Astrocyte (in vitro differentiated cells and primary cell): ENCODE measurements around the gene PLCG1. TPM values are rescaled to one million over a fixed set of nuclear protein-coding genes. Genes with fewer than 3 reads are reported as not detected.
A peak's percentile ranks its signal among the peaks of the same experiment; 100 is the strongest.

ENCODE experiments used
- DNase-seq: peaks from one replicate; pipeline ENCODE4 v3.0.0-alpha.2; 2010; ENCODE audit warnings: low read depth
- FAIRE-seq: peaks from 2 replicates; lab custom pipeline; 2011; peaks lifted over from hg19 to GRCh38; lab: Jason Lieb, UNC
- H2AFZ ChIP-seq: 2 replicates; pipeline ENCODE4 v1.6.0; 2012; ENCODE audit warnings: low read depth, low read length, inconsistent platforms
- H3K27ac ChIP-seq: 2 replicates; pipeline ENCODE4 v1.5.1; 2011; ENCODE audit warnings: low read depth, low read length, inconsistent platforms
- H3K27me3 ChIP-seq: 2 replicates; pipeline ENCODE4 v1.6.0; 2011; ENCODE audit warnings: low read length, inconsistent platforms; ENCODE audit not compliant: insufficient read depth
- H3K36me3 ChIP-seq: 2 replicates; pipeline ENCODE4 v1.5.1; 2011; ENCODE audit warnings: low read length, inconsistent platforms; ENCODE audit not compliant: insufficient read depth
- H3K4me1 ChIP-seq: 2 replicates; pipeline ENCODE4 v1.5.1; 2011; ENCODE audit warnings: low read length, inconsistent platforms; ENCODE audit not compliant: insufficient read depth
- H3K4me2 ChIP-seq: 2 replicates; pipeline ENCODE4 v1.6.0; 2012; ENCODE audit warnings: low read length, inconsistent platforms
- H3K4me3 ChIP-seq: 2 replicates; pipeline ENCODE4 v1.5.1; 2011; ENCODE audit warnings: low read depth, mild to moderate bottlenecking, low read length, inconsistent platforms; ENCODE audit not compliant: insufficient read depth
- H3K79me2 ChIP-seq: 2 replicates; pipeline ENCODE4 v1.6.0; 2012; ENCODE audit warnings: mild to moderate bottlenecking, low read length, inconsistent platforms; ENCODE audit not compliant: insufficient read depth
- H3K9ac ChIP-seq: 2 replicates; pipeline ENCODE4 v1.6.0; 2012; ENCODE audit warnings: mild to moderate bottlenecking, low read length, inconsistent platforms
- H3K9me3 ChIP-seq: 2 replicates; pipeline ENCODE4 v1.5.1; 2012; ENCODE audit warnings: low read depth, mild to moderate bottlenecking, low read length, inconsistent platforms; ENCODE audit not compliant: insufficient read depth
- H4K20me1 ChIP-seq: 2 replicates; pipeline ENCODE4 v1.6.0; 2012; ENCODE audit warnings: low read length, inconsistent platforms; ENCODE audit not compliant: insufficient read depth
- H3K27ac Mint-ChIP-seq: one replicate; pipeline ENCODE4 v1.8.0; 2021; ENCODE audit warnings: mild to moderate bottlenecking, mixed read lengths; ENCODE audit not compliant: unreplicated experiment
- H3K27me3 Mint-ChIP-seq: one replicate; pipeline ENCODE4 v1.8.0; 2021; ENCODE audit warnings: low read depth, mixed read lengths; ENCODE audit not compliant: unreplicated experiment
- H3K36me3 Mint-ChIP-seq: one replicate; pipeline ENCODE4 v1.8.0; 2021; ENCODE audit warnings: low read depth, mixed read lengths; ENCODE audit not compliant: unreplicated experiment
- H3K4me1 Mint-ChIP-seq: one replicate; pipeline ENCODE4 v1.8.0; 2021; ENCODE audit warnings: low read depth, mixed read lengths; ENCODE audit not compliant: unreplicated experiment
- H3K4me3 Mint-ChIP-seq: one replicate; pipeline ENCODE4 v1.8.0; 2021; ENCODE audit warnings: mild to moderate bottlenecking, moderate library complexity, mixed read lengths; ENCODE audit not compliant: unreplicated experiment
- H3K9me3 Mint-ChIP-seq: one replicate; pipeline ENCODE4 v1.8.0; 2021; ENCODE audit warnings: mild to moderate bottlenecking, mixed read lengths; ENCODE audit not compliant: unreplicated experiment
- EZH2 ChIP-seq: IDR thresholded peaks from 2 replicates; pipeline ENCODE4 v1.6.1; 2012; ENCODE audit warnings: mild to moderate bottlenecking, low read length, inconsistent platforms; ENCODE audit not compliant: insufficient read depth
- total RNA-seq: library from RNA; stranded (reverse); gene quantifications from 2 replicates; pipeline ENCODE4 v1.2.1, GENCODE V29; 2021
- TF ChIP-seq, protein P1 (sequence below): IDR thresholded peaks from 2 replicates; pipeline ENCODE4 v1.5.1; 2011; ENCODE audit warnings: low read depth, mild to moderate bottlenecking, inconsistent platforms, low read length, moderate library complexity; ENCODE audit not compliant: insufficient read depth

The PLCG1 gene
- total RNA-seq, 1 donor from 2014 or later = 129 TPM

- H3K27ac ChIP-seq = no peak overlapping the region
- Mint-ChIP-seq H3K4me1 (peaks cover 23% of the 10 kb centered on the region), H3K36me3 (peaks cover 46% of the 10 kb centered on the region), H3K27ac (no peak overlapping the region), H3K4me3 (no peak overlapping the region), H3K27me3 (no peaks in the 10 kb centered on the region), H3K9me3 (no peaks in the 10 kb centered on the region)
- H3K4me1 ChIP-seq = peaks cover 22% of the 10 kb centered on the region
- no peak for TF ChIP-seq EZH2
- TF ChIP-seq, protein P1, sequence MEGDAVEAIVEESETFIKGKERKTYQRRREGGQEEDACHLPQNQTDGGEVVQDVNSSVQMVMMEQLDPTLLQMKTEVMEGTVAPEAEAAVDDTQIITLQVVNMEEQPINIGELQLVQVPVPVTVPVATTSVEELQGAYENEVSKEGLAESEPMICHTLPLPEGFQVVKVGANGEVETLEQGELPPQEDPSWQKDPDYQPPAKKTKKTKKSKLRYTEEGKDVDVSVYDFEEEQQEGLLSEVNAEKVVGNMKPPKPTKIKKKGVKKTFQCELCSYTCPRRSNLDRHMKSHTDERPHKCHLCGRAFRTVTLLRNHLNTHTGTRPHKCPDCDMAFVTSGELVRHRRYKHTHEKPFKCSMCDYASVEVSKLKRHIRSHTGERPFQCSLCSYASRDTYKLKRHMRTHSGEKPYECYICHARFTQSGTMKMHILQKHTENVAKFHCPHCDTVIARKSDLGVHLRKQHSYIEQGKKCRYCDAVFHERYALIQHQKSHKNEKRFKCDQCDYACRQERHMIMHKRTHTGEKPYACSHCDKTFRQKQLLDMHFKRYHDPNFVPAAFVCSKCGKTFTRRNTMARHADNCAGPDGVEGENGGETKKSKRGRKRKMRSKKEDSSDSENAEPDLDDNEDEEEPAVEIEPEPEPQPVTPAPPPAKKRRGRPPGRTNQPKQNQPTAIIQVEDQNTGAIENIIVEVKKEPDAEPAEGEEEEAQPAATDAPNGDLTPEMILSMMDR = no peak
- no peak overlapping the region for H3K9ac ChIP-seq
- no peak overlapping the region for H3K4me3 ChIP-seq
- no peak for FAIRE-seq
- peaks cover 5% of the 10 kb centered on the region for H3K79me2 ChIP-seq
- no peaks in the 10 kb centered on the region for H3K9me3 ChIP-seq
- peaks cover 53% of the 10 kb centered on the region for H3K36me3 ChIP-seq
- no peak overlapping the region for H3K4me2 ChIP-seq
- H2AFZ ChIP-seq = no peak overlapping the region
- no peak for DNase-seq
- H4K20me1 ChIP-seq = peaks cover 60% of the 10 kb centered on the region
- no peaks in the 10 kb centered on the region for H3K27me3 ChIP-seq
Measured at GRCh38 chr20:41172296-41173140, 35.2 kb downstream of the PLCG1 start.

DNA sequence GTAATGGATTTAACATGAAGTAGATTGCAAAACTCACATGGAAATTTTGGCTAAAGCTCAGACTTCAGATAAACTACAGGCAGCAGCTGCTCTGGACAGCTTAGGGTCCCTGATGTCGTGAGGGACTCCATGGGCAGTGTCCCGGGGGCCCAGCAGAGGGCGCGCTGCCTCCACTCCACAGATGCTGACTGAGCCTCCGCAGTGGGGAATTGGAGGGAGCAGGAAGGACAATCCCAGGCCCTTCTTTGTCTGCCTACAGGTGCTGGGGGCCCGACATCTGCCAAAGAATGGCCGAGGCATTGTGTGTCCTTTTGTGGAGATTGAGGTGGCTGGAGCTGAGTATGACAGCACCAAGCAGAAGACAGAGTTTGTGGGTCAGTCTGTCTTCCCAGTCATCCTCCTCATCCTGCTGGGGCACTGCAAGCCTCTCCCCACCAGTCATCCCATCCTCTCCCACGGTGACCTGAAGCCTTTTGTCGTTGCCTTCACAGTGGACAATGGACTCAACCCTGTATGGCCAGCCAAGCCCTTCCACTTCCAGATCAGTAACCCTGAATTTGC is 35.9 kb downstream of the PLCG1 start:
- Histone ChIP-seq H3K4me1 (peaks cover 29% of the 10 kb centered on the region), H4K20me1 (peaks cover 60% of the 10 kb centered on the region), H3K27ac (peak overlapping the region; percentile 2), H2AFZ (no peak overlapping the region), H3K9ac (peak overlapping the region; percentile 26), H3K4me3 (no peak overlapping the region), H3K4me2 (no peak overlapping the region), H3K27me3 (no peaks in the 10 kb centered on the region), H3K9me3 (no peaks in the 10 kb centered on the region), H3K36me3 (peaks cover 52% of the 10 kb centered on the region), H3K79me2 (peaks cover 5% of the 10 kb centered on the region)
- FAIRE-seq = no peak
- Mint-ChIP-seq H3K27ac (peak overlapping the region; percentile 12), H3K4me3 (no peak overlapping the region), H3K36me3 (peaks cover 50% of the 10 kb centered on the region), H3K9me3 (no peaks in the 10 kb centered on the region), H3K4me1 (peaks cover 30% of the 10 kb centered on the region), H3K27me3 (no peaks in the 10 kb centered on the region)
- TF ChIP-seq, protein P1 = peak; percentile 87
- no peak for TF ChIP-seq EZH2
- peak; percentile 31 for DNase-seq
